Neural progenitor cell (in vitro differentiated cells): ENCODE results near the gene RNF123.

Experiments used
- CTCF ChIP-seq: fragments of 200-600 bp; sonication (generic); IDR thresholded peaks from 2 replicates; pipeline ENCODE4 v1.5.1; 2017; ENCODE audit warnings: antibody characterized with exemption, mild to moderate bottlenecking
- EZH2 ChIP-seq: fragments of 200-600 bp; sonication (generic); IDR thresholded peaks from 2 replicates; pipeline ENCODE4 v1.6.1; 2017; ENCODE audit warnings: antibody characterized with exemption, mild to moderate bottlenecking, moderate library complexity
- EZH2phosphoT487 ChIP-seq: fragments of 200-600 bp; sonication (generic); IDR thresholded peaks from 2 replicates; pipeline ENCODE4 v1.6.1; 2017; ENCODE audit warnings: antibody characterized with exemption

DNA sequence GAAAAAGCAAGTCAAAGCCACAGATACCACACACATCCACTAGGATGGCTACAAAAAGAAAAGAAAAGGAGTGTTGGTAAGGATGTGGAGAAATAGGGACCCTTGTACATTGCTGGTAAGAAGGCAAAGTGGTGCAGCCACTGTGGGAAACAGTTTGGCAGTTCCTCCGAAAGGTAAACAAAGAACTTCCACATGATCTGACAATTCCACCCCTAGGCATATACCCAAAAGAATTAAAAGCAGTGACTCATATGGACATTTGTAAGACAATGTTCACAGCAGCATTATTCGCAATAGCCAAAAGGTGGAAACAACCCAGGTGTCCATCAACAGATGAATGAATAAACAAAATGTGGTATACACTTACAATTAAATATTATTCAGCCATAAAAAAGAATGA, 56.6 kb downstream of the RNF123 start:
- TF ChIP-seq CTCF (no peak), EZH2 (no peak), EZH2phosphoT487 (no peak)
